Stomach (tissue), 9 donors: ENCODE results near the gene CEACAM5. TPM values are rescaled to one million over a fixed set of nuclear protein-coding genes. Genes with fewer than 3 reads are reported as not detected.
"Not testable (repeated sequence)": the region's sequence is repeated elsewhere in the genome, so short reads cannot be mapped to it uniquely, and the experiment has no call there.

Source experiments
- DNase-seq, 2 donors: peaks; one replicate each; pipeline versions ENCODE4 v3.0.0 to v3.0.0-alpha.2; 2013 to 2019
- H3K27ac ChIP-seq, 5 donors: fragments of 200-600 bp in 4 of 5; sonication (generic) in 4 of 5; one replicate each; pipeline ENCODE4 v1.5.1; 2013 to 2019; ENCODE audit warnings: mild to moderate bottlenecking in 1 of 5, moderate library complexity in 1 of 5
- H3K27me3 ChIP-seq, 3 donors: fragments of 200-600 bp; sonication (generic); one replicate each; pipeline ENCODE4 v1.5.1; 2017 to 2019; ENCODE audit warnings: mixed run types in 1 of 3
- H3K36me3 ChIP-seq, 4 donors: fragments of 200-600 bp; sonication (generic); 1 replicate in 3 of 4; 2 replicates in 1 of 4; pipeline ENCODE4 v1.5.1; 2016 to 2019
- H3K4me1 ChIP-seq, 4 donors: fragments of 200-600 bp; sonication (generic); one replicate each; pipeline ENCODE4 v1.5.1; 2016 to 2019
- H3K4me3 ChIP-seq, 4 donors: fragments of 200-600 bp; sonication (generic) in 3 of 4; one replicate each; pipeline ENCODE4 v1.5.1; 2016 to 2019; ENCODE audit warnings: mild to moderate bottlenecking in 1 of 4
- H3K9me3 ChIP-seq, 4 donors: fragments of 200-600 bp; sonication (generic); one replicate each; pipeline ENCODE4 v1.5.1; 2016 to 2019
- EP300 ChIP-seq: sonication (generic); formaldehyde crosslinking; IDR thresholded peaks from one replicate; pipeline ENCODE4 v1.6.1; 2017; ENCODE audit warnings: antibody characterized with exemption
- POLR2A ChIP-seq, 4 donors: fragments of 450-650 bp; IDR thresholded peaks; one replicate each; pipeline ENCODE4 v1.6.1; 2016; ENCODE audit warnings: antibody characterized with exemption in 4 of 4, control low read depth in 2 of 4, mild to moderate bottlenecking in 1 of 4, moderate library complexity in 1 of 4
- POLR2AphosphoS5 ChIP-seq, 3 donors: sonication (generic); formaldehyde crosslinking; IDR thresholded peaks; one replicate each; pipeline ENCODE4 v1.6.1; 2016; ENCODE audit warnings: antibody characterized with exemption in 3 of 3
- WGBS, 5 donors: extraction: QIAGEN DNeasy Blood & Tissue Kit in 3 of 5; methylation state at CpG; one replicate each; pipeline versions ENCODE4 v1.1.5 to v1.1.7; 2013 to 2018; 5-methylcytosine and 5-hydroxymethylcytosine counted together
- intact Hi-C: fragments of 100-400 bp; cut with DNase I; formaldehyde crosslinking; loops from one replicate; pipeline ENCODE4 v1.15.1; 2023; ENCODE audit warnings: low total_unique reads
- polyA plus RNA-seq, 3 donors: library from polyadenylated mRNA; stranded (reverse); fragments of 200-250 nt; gene quantifications; one replicate each; pipeline ENCODE4 v1.2.3, GENCODE V29; 2013
- total RNA-seq, 5 donors: library from RNA; depleted of rRNA; stranded (reverse); fragments of >200 nt; gene quantifications; one replicate each; pipeline versions ENCODE4 v1.1.0 to v1.2.3, GENCODE V29; 2014 to 2016
- TF ChIP-seq, protein P1 (sequence below), 7 experiments: fragments of 450-650 bp in 4 of 7; fragments of 200-600 bp in 3 of 7; sonication (generic) in 3 of 7; IDR thresholded peaks; one replicate each; pipeline ENCODE4 v1.5.1; 2016 to 2019; ENCODE audit warnings: antibody characterized with exemption in 7 of 7, control low read depth in 2 of 7, mild to moderate bottlenecking in 1 of 7
- donor health status: healthy with polysubstance abuse.
- donor health status: Bipolar disorder and iron deficiency.
- donor health status: healthy.

The CEACAM5 gene
- total and polyA plus RNA-seq, 8 donors, result 0.72 to 118 (median 20.6) TPM

DNA sequence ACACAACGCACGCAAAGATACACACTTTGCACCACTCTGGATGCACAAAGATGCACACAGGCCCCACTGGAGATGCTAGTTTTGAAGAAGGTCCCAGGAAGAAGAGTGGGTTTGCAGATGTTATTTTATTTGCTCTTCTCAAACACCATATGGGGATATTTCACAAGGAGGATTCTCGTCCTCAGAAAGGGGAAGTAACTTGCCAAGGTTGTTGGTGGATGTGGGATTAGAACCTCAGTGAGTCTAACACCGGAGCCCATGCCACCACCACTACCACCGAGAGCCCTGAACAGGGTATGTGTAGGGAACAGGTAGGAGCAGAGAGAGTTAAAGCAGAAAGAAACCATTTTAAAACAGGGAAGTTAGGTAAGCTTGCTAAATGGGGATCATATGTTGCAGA lies 37.3 kb downstream of the CEACAM5 start:
- no peaks in the 10 kb centered on the region for H3K9me3 ChIP-seq
- peaks cover 0 to 20% (median 14%) of the 10 kb centered on the region in 4 donors for H3K4me1 ChIP-seq
- DNase-seq, result no peak
- intact Hi-C loops, result no loop called here
- H3K27me3 ChIP-seq, result peaks cover 0 to 26% (median 0%) of the 10 kb centered on the region in 3 donors
- H3K4me3 ChIP-seq, result no peak overlapping the region
- peak overlapping the region in 1 of 5 donors; percentile 28 for H3K27ac ChIP-seq
- no peaks in the 10 kb centered on the region for H3K36me3 ChIP-seq
- TF ChIP-seq POLR2A (IDR thresholded peaks at IDR 0.05) (no peak), POLR2AphosphoS5 (IDR thresholded peaks at IDR 0.05) (no peak), EP300 (no peak)
- TF ChIP-seq, protein P1, sequence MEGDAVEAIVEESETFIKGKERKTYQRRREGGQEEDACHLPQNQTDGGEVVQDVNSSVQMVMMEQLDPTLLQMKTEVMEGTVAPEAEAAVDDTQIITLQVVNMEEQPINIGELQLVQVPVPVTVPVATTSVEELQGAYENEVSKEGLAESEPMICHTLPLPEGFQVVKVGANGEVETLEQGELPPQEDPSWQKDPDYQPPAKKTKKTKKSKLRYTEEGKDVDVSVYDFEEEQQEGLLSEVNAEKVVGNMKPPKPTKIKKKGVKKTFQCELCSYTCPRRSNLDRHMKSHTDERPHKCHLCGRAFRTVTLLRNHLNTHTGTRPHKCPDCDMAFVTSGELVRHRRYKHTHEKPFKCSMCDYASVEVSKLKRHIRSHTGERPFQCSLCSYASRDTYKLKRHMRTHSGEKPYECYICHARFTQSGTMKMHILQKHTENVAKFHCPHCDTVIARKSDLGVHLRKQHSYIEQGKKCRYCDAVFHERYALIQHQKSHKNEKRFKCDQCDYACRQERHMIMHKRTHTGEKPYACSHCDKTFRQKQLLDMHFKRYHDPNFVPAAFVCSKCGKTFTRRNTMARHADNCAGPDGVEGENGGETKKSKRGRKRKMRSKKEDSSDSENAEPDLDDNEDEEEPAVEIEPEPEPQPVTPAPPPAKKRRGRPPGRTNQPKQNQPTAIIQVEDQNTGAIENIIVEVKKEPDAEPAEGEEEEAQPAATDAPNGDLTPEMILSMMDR (IDR thresholded peaks at IDR 0.05), result no peak
- WGBS, 5 donors, result 74 to 83% (median 78%) methylated on average over 5 of the region's 5 CpGs

DNA sequence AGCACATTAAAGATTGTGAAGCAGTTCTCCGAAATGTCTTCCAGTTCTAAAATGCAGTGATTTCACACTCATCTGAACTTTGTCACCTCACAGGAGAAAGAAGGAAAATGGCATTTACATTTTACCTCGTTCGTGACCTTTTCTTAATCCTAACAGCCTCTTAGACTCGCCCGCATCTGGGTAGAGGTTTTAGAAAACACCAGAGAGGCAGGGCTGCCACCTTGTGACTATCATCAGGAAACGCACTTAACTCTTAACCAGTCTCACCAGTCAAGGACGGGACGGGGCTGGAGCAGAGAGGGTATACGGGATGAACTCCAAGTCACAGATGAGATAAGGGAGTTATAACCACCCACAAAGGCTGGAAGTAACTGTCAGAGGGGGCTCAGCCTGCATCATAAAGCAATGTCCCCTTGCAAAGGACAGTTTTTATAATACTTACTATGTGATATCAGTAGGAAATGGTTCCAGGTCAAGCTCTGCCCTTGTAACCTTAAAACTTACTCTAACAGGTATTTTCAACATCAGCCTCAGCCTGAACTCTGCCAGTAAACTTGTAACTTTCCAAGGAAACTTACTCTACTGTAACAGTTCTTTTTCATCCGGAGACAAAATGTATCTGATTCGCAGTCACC lies 38.3 kb downstream of the CEACAM5 start:
- H3K4me3 ChIP-seq, result no peak overlapping the region
- peaks cover 5 to 28% (median 18%) of the 10 kb centered on the region in 4 donors for H3K4me1 ChIP-seq
- 16 to 19% (median 17%) methylated on average over 11 of the region's 11 CpGs for WGBS, 5 donors
- peak overlapping the region in 1 of 5 donors; percentile 46 for H3K27ac ChIP-seq
- intact Hi-C loops, result no loop called here
- no peaks in the 10 kb centered on the region for H3K9me3 ChIP-seq
- H3K36me3 ChIP-seq, result no peaks in the 10 kb centered on the region
- TF ChIP-seq POLR2AphosphoS5 (IDR thresholded peaks at IDR 0.05) (no peak), POLR2A (IDR thresholded peaks at IDR 0.05) (no peak), EP300 (no peak)
- TF ChIP-seq, protein P1 (IDR thresholded peaks at IDR 0.05), result peak in 2 of 7 experiments; percentile 50 to 59
- peaks cover 0 to 33% (median 0%) of the 10 kb centered on the region in 3 donors for H3K27me3 ChIP-seq
- DNase-seq, result peak; percentile 73 to 83

DNA sequence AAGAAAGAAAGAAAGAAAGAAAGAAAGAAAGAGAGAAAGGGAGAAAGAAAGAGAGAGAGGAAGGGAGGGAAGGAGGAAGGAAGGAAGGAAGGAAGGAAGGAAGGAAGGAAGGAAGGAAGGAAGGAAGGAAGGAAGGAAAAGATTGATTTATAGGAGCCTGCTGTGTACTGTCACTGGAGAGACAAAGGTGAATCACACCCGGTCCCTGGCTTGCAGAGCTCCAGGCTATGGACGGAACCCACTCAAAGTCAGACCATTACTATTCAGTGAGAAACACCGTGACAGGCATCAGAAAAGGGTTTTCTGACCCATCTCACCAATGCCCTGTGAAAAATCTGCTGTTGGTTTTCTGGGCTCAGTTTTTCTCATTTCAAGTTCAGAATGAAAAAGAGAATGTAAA lies 39.6 kb downstream of the CEACAM5 start:
- Histone ChIP-seq H3K27me3 (peaks cover 0 to 45% (median 0%) of the 10 kb centered on the region in 3 donors), H3K36me3 (no peaks in the 10 kb centered on the region), H3K4me3 (no peak overlapping the region), H3K9me3 (no peaks in the 10 kb centered on the region), H3K27ac (peak overlapping the region in 1 of 5 donors; percentile 60), H3K4me1 (peaks cover 5 to 37% (median 29%) of the 10 kb centered on the region in 4 donors)
- intact Hi-C loops, result no loop called here
- no peak for DNase-seq
- 61 to 80% (median 76%) methylated on average over 3 of the region's 3 CpGs for WGBS, 5 donors
- TF ChIP-seq POLR2AphosphoS5 (IDR thresholded peaks at IDR 0.05) (no peak), POLR2A (IDR thresholded peaks at IDR 0.05) (no peak), EP300 (no peak)
- TF ChIP-seq, protein P1 (IDR thresholded peaks at IDR 0.05), result no peak

DNA sequence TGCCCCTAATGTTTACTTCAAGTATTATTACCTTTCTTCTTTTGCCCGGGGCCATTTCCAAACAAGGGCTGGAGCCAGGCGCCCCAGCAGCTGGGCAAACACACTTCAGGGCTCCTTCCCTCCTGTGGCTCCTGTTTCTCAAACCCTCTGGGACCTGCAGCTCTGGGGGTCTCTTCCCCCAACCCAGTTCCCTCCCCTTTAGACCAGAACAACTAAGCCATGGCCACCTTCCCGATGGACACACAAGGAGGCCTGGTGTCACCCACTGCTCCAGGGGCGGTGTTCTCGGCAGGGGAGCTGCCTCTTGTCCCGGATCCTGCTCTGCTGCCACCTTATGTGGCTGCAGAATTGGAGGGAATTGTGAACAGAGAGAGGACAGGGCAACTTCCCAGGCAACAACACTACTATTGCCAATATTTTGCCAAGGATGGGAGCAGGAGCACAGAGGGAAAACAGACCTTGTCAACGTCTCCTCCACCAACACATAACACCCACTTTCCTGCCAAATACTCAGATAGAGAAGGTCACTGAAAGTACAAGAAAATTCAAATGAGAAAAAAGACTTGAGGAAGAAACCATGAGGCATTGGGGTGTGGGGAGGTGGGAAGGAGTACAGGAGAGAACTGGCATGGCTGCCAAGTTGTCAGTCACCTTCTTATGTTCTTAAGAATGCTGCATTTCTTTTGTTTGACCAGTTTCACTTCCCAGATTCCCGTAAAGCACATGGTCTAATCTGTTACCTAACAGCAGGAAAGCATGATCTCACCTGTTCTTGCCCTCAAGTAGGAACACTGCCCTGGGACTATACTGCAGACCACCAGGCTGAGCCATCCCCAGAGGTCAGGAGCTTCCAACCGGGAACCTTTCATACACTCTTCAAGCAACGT lies 42.1 kb downstream of the CEACAM5 start:
- peak in 2 of 3 donors; percentile 22 to 40 for TF ChIP-seq POLR2AphosphoS5 (IDR thresholded peaks at IDR 0.05)
- intact Hi-C loops, H3K4me3 ChIP-seq, H3K36me3 ChIP-seq, H3K9me3 ChIP-seq: not testable (repeated sequence)
- 28 to 33% (median 33%) methylated on average over 5 to 8 of the region's 10 CpGs for WGBS, 5 donors
- Histone ChIP-seq H3K27ac (peak overlapping the region; percentile 60 to 88 (median 77)), H3K27me3 (peaks cover 0 to 54% (median 0%) of the 10 kb centered on the region in 3 donors), H3K4me1 (peaks cover 5 to 43% (median 37%) of the 10 kb centered on the region in 4 donors)
- DNase-seq, result peak; percentile 75 to 81
